ENCODE measurements around the gene BAHCC1. TPM values are rescaled to one million over a fixed set of nuclear protein-coding genes. Genes with fewer than 3 reads are reported as not detected.
A peak's percentile ranks its signal among the peaks of the same experiment; 100 is the strongest.

Gene BAHCC1
- total RNA-seq, 1 donor, result 2.0 TPM

DNA sequence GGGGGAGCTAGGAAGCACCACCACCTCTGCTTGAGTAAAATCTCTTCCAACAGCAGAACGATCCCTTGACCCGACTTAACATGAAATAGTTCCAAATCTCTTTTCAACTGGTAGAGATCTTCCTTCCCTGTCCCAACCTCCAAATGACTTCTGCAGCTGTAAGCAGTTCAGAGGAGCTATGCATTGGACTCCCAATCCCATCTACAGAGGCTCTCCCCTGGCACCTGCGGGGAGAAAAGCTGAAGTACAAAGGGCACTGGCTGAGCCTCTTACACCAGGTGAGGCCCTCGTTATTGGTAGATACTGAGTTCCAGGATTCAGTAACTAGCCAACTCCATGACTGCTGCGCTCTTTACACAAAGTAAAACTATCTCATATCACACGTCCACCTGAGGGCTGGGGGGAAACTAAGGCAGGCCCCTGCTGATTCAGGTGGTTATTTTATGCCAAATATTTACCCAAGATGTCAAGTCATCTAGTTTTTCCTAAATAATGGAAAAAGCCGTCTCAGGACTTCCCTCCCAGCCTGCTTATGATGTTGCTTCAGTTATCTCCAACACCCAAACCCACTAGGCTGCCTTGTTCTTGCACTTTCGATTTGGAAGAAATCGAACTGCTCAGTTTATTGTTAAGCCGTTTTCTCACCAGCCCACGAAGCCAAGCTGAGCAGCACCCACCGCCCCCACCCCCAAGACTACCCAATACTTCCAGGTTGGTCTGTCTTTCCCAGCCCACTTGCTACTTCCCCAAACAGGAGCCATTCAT, 114.1 kb downstream of the BAHCC1 start:
- Histone ChIP-seq H3K4me3 (ENCODE audit: low read length) (peak overlapping the region; percentile 77), H3K9me3 (ENCODE audit: low read depth, low read length) (no peaks in the 10 kb centered on the region), H3K4me1 (ENCODE audit: insufficient read depth, low read length) (peaks cover 43% of the 10 kb centered on the region), H3K27me3 (ENCODE audit: insufficient read depth, low read length) (no peaks in the 10 kb centered on the region)

DNA sequence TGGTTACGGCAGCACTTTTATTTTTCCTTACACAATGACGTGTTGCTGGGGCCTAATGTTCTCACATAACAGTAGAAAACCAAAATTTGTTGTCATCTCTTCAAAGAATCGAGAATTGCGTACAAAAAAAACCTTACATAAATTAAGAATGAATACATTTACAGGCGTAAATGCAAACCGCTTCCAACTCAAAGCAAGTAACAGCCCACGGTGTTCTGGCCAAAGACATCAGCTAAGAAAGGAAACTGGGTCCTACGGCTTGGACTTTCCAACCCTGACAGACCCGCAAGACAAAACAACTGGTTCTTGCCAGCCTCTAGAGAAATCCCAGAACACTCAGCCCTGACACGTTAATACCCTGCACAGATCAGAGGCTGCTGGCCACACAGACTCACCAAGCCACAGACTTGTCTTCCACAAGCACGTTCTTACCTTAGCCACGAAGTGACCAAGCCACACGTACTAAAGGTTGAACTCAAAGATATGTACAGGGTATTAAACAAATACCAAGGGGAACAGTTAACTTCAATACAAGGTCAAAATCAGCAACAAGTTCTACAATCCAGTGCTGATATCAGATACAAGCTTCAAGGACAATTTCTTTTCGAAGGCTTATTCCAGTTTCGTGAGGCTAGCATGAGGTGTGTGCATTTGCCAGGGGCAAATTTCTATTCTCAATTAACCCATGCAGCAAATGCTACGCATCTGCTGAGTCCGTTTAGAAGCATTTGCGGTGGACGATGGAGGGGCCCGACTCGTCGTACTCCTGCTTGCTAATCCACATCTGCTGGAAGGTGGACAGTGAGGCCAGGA, 114.9 kb downstream of the BAHCC1 start:
- H3K4me1 ChIP-seq (ENCODE audit: insufficient read depth, low read length), result peaks cover 45% of the 10 kb centered on the region

DNA sequence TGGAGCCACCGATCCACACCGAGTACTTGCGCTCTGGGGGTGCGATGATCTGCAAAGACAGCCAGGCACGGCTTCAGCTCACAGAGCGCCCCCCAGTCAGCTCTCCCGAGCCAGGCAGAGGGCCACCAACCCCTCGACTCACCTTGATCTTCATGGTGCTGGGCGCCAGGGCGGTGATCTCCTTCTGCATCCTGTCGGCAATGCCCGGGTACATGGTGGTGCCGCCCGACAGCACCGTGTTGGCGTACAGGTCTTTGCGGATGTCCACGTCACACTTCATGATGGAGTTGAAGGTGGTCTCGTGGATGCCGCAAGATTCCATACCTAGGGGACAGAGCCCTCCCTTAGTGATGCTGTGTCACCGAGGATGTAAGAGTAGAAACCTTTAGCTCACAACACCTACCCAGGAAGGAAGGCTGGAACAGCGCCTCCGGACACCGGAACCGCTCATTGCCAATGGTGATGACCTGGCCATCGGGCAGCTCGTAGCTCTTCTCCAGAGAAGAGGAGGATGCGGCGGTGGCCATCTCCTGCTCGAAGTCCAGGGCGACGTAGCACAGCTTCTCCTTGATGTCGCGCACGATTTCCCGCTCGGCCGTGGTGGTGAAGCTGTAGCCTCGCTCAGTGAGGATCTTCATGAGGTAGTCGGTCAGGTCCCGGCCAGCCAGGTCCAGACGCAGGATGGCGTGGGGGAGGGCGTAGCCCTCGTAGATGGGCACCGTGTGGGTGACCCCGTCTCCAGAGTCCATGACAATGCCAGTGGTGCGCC, 115.7 kb downstream of the BAHCC1 start:
- Histone ChIP-seq H3K4me3 (ENCODE audit: low read length) (peak overlapping the region; percentile 77), H3K27me3 (ENCODE audit: insufficient read depth, low read length) (no peaks in the 10 kb centered on the region), H3K4me1 (ENCODE audit: insufficient read depth, low read length) (peaks cover 53% of the 10 kb centered on the region), H3K9me3 (ENCODE audit: low read depth, low read length) (no peaks in the 10 kb centered on the region)

More for the DNA sequence above, 114.9 kb downstream of the BAHCC1 start:
- Histone ChIP-seq H3K9me3 (ENCODE audit: low read depth, low read length) (no peaks in the 10 kb centered on the region), H3K27me3 (ENCODE audit: insufficient read depth, low read length) (no peaks in the 10 kb centered on the region), H3K4me3 (ENCODE audit: low read length) (peak overlapping the region; percentile 77)

DNA sequence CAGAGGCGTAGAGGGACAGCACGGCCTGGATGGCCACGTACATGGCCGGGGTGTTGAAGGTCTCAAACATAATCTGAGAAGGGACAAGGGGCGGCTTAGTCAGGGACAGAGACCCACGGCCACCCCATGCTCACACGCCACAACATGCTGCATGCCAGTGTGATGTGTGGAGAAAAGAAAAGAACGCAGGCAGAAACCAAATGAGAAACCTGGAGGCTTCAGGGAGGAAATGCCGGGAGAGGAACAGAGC, 116.2 kb downstream of the BAHCC1 start:
- Histone ChIP-seq H3K27me3 (ENCODE audit: insufficient read depth, low read length) (no peaks in the 10 kb centered on the region), H3K4me1 (ENCODE audit: insufficient read depth, low read length) (peaks cover 58% of the 10 kb centered on the region), H3K9me3 (ENCODE audit: low read depth, low read length) (no peaks in the 10 kb centered on the region), H3K4me3 (ENCODE audit: low read length) (peak overlapping the region; percentile 77)

DNA sequence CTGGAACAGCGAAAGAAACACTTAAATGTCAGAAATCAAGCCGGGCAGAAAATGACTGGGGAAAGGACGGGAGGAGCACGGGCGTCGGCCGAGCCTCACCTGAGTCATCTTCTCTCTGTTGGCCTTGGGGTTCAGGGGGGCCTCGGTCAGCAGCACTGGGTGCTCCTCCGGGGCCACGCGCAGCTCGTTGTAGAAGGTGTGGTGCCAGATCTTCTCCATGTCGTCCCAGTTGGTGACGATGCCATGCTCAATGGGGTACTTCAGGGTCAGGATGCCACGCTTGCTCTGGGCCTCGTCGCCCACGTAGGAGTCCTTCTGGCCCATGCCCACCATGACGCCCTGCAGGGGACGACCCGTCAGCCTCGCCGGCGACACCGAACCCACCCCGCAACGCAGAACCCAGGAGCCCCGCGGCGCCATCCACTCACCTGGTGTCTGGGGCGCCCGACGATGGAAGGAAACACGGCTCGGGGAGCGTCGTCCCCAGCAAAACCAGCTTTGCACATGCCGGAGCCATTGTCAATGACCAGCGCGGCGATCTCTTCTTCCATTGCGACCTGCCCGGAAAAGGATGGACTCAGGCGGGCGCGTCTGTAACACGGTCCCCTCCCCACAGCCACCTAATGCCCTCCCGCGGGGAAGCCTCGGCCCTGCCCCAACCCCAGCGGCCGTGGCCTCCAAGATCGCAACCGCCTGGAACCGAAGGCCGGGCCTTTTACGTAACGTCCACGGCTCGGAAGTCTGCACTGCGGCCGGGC, 116.7 kb downstream of the BAHCC1 start:
- H3K27me3 ChIP-seq (ENCODE audit: insufficient read depth, low read length), result no peaks in the 10 kb centered on the region
- H3K4me1 ChIP-seq (ENCODE audit: insufficient read depth, low read length), result peaks cover 63% of the 10 kb centered on the region
- H3K9me3 ChIP-seq (ENCODE audit: low read depth, low read length), result no peaks in the 10 kb centered on the region
- H3K4me3 ChIP-seq (ENCODE audit: low read length), result peak overlapping the region; percentile 77

DNA sequence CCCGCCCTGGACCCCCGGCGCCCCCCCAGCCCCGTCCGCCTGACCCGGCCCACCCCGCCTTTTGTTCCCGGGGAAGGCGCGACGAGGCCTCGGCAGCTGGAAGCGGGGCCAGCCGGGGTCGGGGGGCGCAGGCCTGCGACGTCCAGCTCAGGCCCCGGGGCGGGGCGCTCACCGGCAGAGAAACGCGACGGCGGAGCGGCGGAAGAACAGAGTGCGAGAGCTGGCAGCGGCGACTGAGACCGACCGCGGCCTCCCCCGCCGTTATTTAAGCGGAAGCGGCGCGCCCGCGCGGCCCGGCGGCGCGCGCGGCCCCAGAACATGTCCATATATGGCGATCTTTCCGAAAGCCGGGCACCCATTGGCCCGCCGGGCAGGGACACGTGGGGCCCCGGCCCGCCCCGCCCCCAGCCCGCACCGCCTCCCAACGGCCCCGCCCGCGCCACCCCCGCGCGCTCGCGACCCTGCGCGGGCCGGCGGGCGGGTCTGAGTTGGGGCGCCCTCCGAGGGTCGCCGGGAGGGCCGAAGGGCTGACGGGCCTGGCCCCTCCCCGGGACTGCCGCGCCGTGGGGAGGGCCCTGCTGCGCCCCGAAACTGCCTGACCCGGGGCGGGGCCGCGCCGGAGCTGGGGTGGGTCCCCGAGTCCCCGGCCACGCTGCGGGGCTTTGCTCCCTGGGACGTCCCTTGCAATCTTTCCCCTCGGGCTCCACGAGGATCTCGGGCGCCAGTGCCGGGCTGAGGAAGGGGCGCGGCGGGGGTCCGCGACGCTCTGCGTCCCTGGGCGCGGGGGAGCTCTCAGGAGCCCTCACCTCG, 117.5 kb downstream of the BAHCC1 start, which contains the start of gene ACTG1:
Gene ACTG1, minus strand, starts transcription at position 238 of the 810 bp plus-strand sequence. CDS start 445 bp downstream, outside the sequence.
- H3K4me1 ChIP-seq (ENCODE audit: insufficient read depth, low read length), result peaks cover 70% of the 10 kb centered on the region
- H3K4me3 ChIP-seq (ENCODE audit: low read length), result peak within 1 kb of the TSS; percentile 77
- no peaks in the 10 kb centered on the region for H3K9me3 ChIP-seq (ENCODE audit: low read depth, low read length)
- no peaks in the 10 kb centered on the region for H3K27me3 ChIP-seq (ENCODE audit: insufficient read depth, low read length)

DNA sequence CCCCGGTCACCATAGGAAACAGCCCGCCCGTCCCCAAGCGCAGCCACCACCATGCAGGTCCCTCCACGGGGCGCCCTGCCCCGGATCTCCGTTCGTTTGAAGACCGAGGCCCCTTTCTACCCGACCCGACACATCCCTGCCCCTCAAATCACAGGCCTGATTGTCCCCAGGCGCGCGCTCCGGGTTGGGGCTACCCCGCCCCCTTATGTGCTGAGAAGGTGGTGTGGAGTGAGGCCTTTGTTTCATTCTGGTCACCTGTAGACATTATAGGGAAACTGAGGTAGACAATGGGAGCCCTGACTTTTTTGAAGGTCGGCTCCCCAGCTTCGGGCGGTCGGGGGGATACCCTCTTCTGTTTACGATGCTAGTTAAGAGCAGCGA, 118.1 kb downstream of the BAHCC1 start:
- no peaks in the 10 kb centered on the region for H3K27me3 ChIP-seq (ENCODE audit: insufficient read depth, low read length)
- H3K4me3 ChIP-seq (ENCODE audit: low read length), result peak overlapping the region; percentile 54
- peaks cover 75% of the 10 kb centered on the region for H3K4me1 ChIP-seq (ENCODE audit: insufficient read depth, low read length)
- H3K9me3 ChIP-seq (ENCODE audit: low read depth, low read length), result no peaks in the 10 kb centered on the region

DNA sequence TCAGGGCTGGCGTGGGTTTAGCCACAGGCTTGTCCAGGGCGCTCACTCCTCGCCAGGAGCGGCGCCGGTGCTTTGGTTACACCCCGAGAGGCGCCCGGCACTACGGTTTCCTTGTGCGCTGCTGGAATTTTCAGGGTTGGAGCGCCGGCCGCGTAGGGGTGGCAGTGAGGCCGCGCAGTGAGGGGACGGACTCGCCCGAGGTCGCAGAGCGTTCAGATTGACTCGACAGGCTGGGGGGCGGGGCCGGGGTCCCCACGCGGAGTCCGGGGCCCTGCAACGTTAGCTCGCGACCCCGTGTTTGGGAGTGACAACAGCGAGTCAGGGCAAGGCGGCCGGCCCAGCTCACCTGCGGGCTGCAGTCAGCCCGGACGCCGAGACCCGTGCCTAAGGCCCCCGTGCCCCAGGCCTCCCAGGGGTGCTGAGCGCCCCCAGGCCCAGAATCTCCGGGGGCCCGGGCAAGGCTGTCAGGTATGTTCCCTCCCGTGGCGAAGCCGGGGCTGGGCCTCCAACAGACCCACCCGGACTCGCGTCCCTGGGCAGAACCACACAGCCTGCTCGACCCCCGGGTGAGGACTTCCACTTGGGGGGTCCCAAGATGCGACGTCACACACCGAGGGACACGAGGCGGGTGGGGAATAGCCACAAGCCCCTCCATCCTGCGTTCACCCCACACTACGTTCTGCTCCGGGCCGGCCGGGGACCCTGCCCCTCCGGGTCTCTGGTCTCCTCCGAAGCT, 118.7 kb downstream of the BAHCC1 start:
- Histone ChIP-seq H3K4me3 (ENCODE audit: low read length) (peak overlapping the region; percentile 54), H3K27me3 (ENCODE audit: insufficient read depth, low read length) (no peaks in the 10 kb centered on the region), H3K9me3 (ENCODE audit: low read depth, low read length) (no peaks in the 10 kb centered on the region), H3K4me1 (ENCODE audit: insufficient read depth, low read length) (peaks cover 75% of the 10 kb centered on the region)

DNA sequence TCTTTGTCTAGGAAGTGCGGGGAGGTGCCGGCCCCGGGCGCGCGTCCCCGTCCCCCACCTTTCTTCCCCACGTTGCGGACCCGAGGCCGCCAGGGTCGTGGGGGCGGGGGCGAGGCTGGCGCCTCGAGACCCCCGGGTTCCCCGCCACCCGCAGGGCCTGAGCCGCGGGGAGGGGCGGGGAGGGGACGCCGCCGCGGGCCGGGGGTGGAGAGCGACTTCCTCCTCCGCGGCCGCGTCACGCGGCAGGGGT, 119.2 kb downstream of the BAHCC1 start:
- peak overlapping the region; percentile 54 for H3K4me3 ChIP-seq (ENCODE audit: low read length)
- H3K9me3 ChIP-seq (ENCODE audit: low read depth, low read length), result no peaks in the 10 kb centered on the region
- H3K4me1 ChIP-seq (ENCODE audit: insufficient read depth, low read length), result peaks cover 75% of the 10 kb centered on the region
- H3K27me3 ChIP-seq (ENCODE audit: insufficient read depth, low read length), result no peaks in the 10 kb centered on the region

DNA sequence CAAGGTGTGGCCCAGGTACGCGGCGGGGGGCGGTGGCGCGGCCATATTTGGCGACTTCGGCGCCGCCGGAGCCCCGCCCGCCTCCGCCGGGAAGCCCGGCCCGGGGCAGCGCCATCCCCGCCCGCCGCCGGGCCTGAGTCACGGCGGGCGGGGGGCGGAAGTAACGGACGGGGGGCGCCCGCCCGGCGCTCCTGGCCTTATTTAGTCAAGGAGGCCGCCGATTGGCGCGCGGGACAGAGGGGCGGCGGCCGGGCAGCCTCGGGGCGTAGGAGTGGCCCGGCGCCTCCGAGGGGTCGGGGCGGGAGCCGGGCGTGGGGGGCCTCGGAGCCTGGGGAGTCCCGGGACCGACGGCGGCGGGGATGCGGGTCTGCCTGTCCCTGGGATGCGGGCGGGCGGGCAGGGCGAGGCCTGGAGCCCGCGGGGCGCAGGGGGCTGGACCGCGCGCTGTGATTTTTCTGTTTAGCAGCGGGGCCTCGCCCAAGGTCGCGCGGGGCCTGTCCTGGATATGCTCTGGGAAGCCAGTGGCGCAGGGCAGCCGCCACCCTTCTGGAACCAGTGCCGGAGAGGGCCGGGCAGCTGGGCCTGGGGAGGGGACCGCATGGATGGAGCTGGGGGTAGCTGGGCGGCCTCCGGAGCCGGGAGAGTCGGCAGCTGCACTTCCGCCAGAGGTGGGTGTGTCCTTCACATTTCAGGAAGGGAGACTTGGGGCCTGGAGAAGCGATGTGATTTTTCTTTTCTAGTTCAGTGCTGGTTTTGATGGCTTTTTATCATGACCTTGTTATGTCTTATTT, 119.7 kb downstream of the BAHCC1 start:
- Histone ChIP-seq H3K27me3 (ENCODE audit: insufficient read depth, low read length) (no peaks in the 10 kb centered on the region), H3K4me1 (ENCODE audit: insufficient read depth, low read length) (peaks cover 75% of the 10 kb centered on the region), H3K4me3 (ENCODE audit: low read length) (peak overlapping the region; percentile 54), H3K9me3 (ENCODE audit: low read depth, low read length) (no peaks in the 10 kb centered on the region)

DNA sequence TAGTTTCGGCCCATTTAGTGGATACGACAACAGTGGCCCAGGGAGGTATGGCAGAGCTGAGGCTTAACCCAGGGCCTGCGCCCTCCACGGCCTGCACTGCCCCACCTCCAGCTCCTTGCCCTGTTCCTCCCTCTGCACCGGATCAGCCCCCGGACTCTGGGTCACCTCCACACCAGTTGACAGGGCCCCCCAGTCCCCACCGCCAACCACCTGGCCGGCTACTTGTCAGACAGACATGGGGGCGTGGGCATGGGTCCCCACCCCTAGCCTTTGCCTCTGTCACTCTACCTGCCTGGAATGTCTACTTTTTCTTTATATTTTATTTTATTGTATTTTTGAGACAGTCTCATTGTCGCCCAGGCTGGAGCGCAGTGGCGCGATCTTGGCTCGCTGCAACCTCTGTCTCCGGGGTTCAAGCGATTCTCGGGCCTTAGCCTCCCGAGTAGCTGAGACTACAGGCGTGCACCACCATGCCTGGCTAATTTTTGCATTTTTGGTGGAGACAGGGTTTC, 120.3 kb downstream of the BAHCC1 start:
- no peaks in the 10 kb centered on the region for H3K9me3 ChIP-seq (ENCODE audit: low read depth, low read length)
- no peaks in the 10 kb centered on the region for H3K27me3 ChIP-seq (ENCODE audit: insufficient read depth, low read length)
- H3K4me3 ChIP-seq (ENCODE audit: low read length), result peak overlapping the region; percentile 54
- H3K4me1 ChIP-seq (ENCODE audit: insufficient read depth, low read length), result peaks cover 71% of the 10 kb centered on the region

All from mononuclear cell (primary cell).